Caco-2 (cell line): ENCODE data around the gene ASCC1. TPM values are rescaled to one million over a fixed set of nuclear protein-coding genes. Genes with fewer than 3 reads are reported as not detected.
A peak's percentile ranks its signal among the peaks of the same experiment; 100 is the strongest.
"Not testable (repeated sequence)": the region's sequence is repeated elsewhere in the genome, so short reads cannot be mapped to it uniquely, and the experiment has no call there.

Experiments used
- BruUV-seq: library from RNA; stranded (reverse); fragments of 400-500 nt; replicated peaks from 2 replicates; lab custom pipeline; 2021; lab: Mats Ljungman, UMichigan
- CTCF ChIA-PET: fragments of 300-600 bp; sonication (Branson Sonifier 250); formaldehyde crosslinking; loops from one replicate; lab custom pipeline; 2022; ENCODE audit warnings: antibody characterized with exemption; lab: Charles Lee
- POLR2A ChIA-PET: fragments of 300-600 bp; sonication (Branson Sonifier 250); formaldehyde crosslinking; loops from one replicate; lab custom pipeline; 2022; ENCODE audit warnings: antibody characterized with exemption; lab: Charles Lee
- DNase-seq, 2 experiments: peaks; one replicate each; pipeline versions ENCODE4 v3.0.0 to v3.0.0-alpha.2; 2020 to 2022
- H3K27me3 ChIP-seq: replicated peaks from 2 replicates; pipeline ENCODE4 v1.6.0; 2011; ENCODE audit warnings: low read length; ENCODE audit not compliant: control insufficient read depth, insufficient read depth
- H3K36me3 ChIP-seq: 2 replicates; pipeline ENCODE4 v1.5.1; 2011; ENCODE audit warnings: low read length; ENCODE audit not compliant: control insufficient read depth, insufficient read depth
- H3K4me1 ChIP-seq: fragments of 250-450 bp; sonication (Bioruptor Pico); 2 replicates; pipeline ENCODE4 v1.5.1; 2020; ENCODE audit warnings: mild to moderate bottlenecking
- H3K4me3 ChIP-seq: 2 replicates; pipeline ENCODE4 v1.5.1; 2011; ENCODE audit warnings: low read depth, mild to moderate bottlenecking, control low read depth, low read length
- H3K9me3 ChIP-seq: fragments of 250-450 bp; sonication (Bioruptor Pico); 2 replicates; pipeline ENCODE4 v1.5.1; 2020; ENCODE audit warnings: mild to moderate bottlenecking, moderate library complexity
- H3K27ac Mint-ChIP-seq: one replicate; pipeline ENCODE4 v1.8.0; 2022; ENCODE audit warnings: mixed read lengths; ENCODE audit not compliant: unreplicated experiment
- H3K27me3 Mint-ChIP-seq: one replicate; pipeline ENCODE4 v1.8.0; 2022; ENCODE audit warnings: mixed read lengths; ENCODE audit not compliant: insufficient read depth, unreplicated experiment
- H3K36me3 Mint-ChIP-seq: one replicate; pipeline ENCODE4 v1.8.0; 2022; ENCODE audit warnings: mild to moderate bottlenecking, mixed read lengths; ENCODE audit not compliant: insufficient read depth, unreplicated experiment
- H3K4me1 Mint-ChIP-seq: one replicate; pipeline ENCODE4 v1.8.0; 2022; ENCODE audit warnings: low read depth, mixed read lengths; ENCODE audit not compliant: unreplicated experiment
- H3K4me3 Mint-ChIP-seq: one replicate; pipeline ENCODE4 v1.8.0; 2022; ENCODE audit warnings: mild to moderate bottlenecking, moderate library complexity, mixed read lengths; ENCODE audit not compliant: unreplicated experiment
- H3K9me3 Mint-ChIP-seq: one replicate; pipeline ENCODE4 v1.8.0; 2022; ENCODE audit warnings: mixed read lengths; ENCODE audit not compliant: unreplicated experiment
- intact Hi-C: fragments of 100-400 bp; cut with micrococcal nuclease; formaldehyde crosslinking; loops from one replicate; pipeline ENCODE4 v1.10.0; 2022; ENCODE audit not compliant: unreplicated experiment
- total RNA-seq: library from RNA; stranded (reverse); gene quantifications from 2 replicates; pipeline ENCODE4 v1.2.3, GENCODE V29; 2022
- TF ChIP-seq, protein P1 (sequence below), 2 experiments: fragments of 200-600 bp in 1 of 2; IDR thresholded peaks; 1 replicate in 1 of 2; 2 replicates in 1 of 2; pipeline versions ENCODE4 v1.5.1 to v1.8.0; 2011 to 2022; ENCODE audit warnings: antibody characterized with exemption in 1 of 2, control low read depth in 1 of 2, inconsistent platforms in 1 of 2, low read depth in 1 of 2, low read length in 1 of 2, mild to moderate bottlenecking in 1 of 2, moderate library complexity in 1 of 2; ENCODE audit not compliant: insufficient read depth in 1 of 2, severe bottlenecking in 1 of 2, unreplicated experiment in 1 of 2

Gene ASCC1
- total RNA-seq, 1 experiment from 2014 or later = 73.7 TPM

- Mint-ChIP-seq H3K4me3 (no peak overlapping the region), H3K36me3 (peaks cover 63% of the 10 kb centered on the region), H3K4me1 (no peaks in the 10 kb centered on the region), H3K27me3 (no peaks in the 10 kb centered on the region), H3K27ac (no peak overlapping the region), H3K9me3 (no peaks in the 10 kb centered on the region)
- peaks cover 9% of the 10 kb centered on the region; the same call in 1 of the 2 replicates for H3K4me1 ChIP-seq
- no peaks in the 10 kb centered on the region for H3K9me3 ChIP-seq
- H3K27me3 ChIP-seq = no peaks in the 10 kb centered on the region
- intact Hi-C loops = no loop called here
- CTCF ChIA-PET = interaction anchor here (0.6 to 1.1 kb wide), 3 partner anchors 89 to 287 kb away, joined by 3 read pairs; no protein-coding TSS in a partner anchor
- TF ChIP-seq, protein P1, sequence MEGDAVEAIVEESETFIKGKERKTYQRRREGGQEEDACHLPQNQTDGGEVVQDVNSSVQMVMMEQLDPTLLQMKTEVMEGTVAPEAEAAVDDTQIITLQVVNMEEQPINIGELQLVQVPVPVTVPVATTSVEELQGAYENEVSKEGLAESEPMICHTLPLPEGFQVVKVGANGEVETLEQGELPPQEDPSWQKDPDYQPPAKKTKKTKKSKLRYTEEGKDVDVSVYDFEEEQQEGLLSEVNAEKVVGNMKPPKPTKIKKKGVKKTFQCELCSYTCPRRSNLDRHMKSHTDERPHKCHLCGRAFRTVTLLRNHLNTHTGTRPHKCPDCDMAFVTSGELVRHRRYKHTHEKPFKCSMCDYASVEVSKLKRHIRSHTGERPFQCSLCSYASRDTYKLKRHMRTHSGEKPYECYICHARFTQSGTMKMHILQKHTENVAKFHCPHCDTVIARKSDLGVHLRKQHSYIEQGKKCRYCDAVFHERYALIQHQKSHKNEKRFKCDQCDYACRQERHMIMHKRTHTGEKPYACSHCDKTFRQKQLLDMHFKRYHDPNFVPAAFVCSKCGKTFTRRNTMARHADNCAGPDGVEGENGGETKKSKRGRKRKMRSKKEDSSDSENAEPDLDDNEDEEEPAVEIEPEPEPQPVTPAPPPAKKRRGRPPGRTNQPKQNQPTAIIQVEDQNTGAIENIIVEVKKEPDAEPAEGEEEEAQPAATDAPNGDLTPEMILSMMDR (IDR thresholded peaks at IDR 0.05; ENCODE audit: insufficient read depth in 1 of 2, low read depth in 1 of 2, low read length in 1 of 2, severe bottlenecking in 1 of 2, unreplicated experiment in 1 of 2) = no peak
- peaks cover 4% of the 10 kb centered on the region; the same call in 1 of the 2 replicates for H3K36me3 ChIP-seq
- DNase-seq = peak in 1 of 2 experiments; percentile 19
- H3K4me3 ChIP-seq = no peak overlapping the region
- POLR2A ChIA-PET = no interaction called here
- BruUV-seq = no TSS peak
These were observed 3.2 kb upstream of the ASCC1 start for GRCh38 chr10:72219235-72219814.

GRCh38 chr10:72218726-72219125, 2.6 kb upstream of the ASCC1 start:
- no peaks in the 10 kb centered on the region for H3K9me3 ChIP-seq
- ChIA-PET POLR2A (no interaction called here), CTCF (interaction anchor here (0.5 to 1.1 kb wide), 2 partner anchors 170 to 321 kb away, joined by 3 to 6 read pairs; no protein-coding TSS in a partner anchor)
- no peak overlapping the region for H3K27ac Mint-ChIP-seq
- peaks cover 2% of the 10 kb centered on the region; the same call in 1 of the 2 replicates for H3K36me3 ChIP-seq
- H3K4me3 Mint-ChIP-seq = no peak overlapping the region
- H3K4me1 ChIP-seq = peaks cover 9% of the 10 kb centered on the region; the same call in 1 of the 2 replicates
- no peaks in the 10 kb centered on the region for H3K4me1 Mint-ChIP-seq
- TF ChIP-seq, protein P1 (IDR thresholded peaks at IDR 0.05; ENCODE audit: insufficient read depth in 1 of 2, low read depth in 1 of 2, low read length in 1 of 2, severe bottlenecking in 1 of 2, unreplicated experiment in 1 of 2) = no peak
- intact Hi-C loops = no loop called here
- no peak overlapping the region for H3K4me3 ChIP-seq
- no peaks in the 10 kb centered on the region for H3K9me3 Mint-ChIP-seq
- no peaks in the 10 kb centered on the region for H3K27me3 Mint-ChIP-seq
- BruUV-seq = no TSS peak
- peaks cover 57% of the 10 kb centered on the region for H3K36me3 Mint-ChIP-seq
- H3K27me3 ChIP-seq = no peaks in the 10 kb centered on the region
- no peak for DNase-seq

- intact Hi-C loops = no loop called here
- H3K27me3 Mint-ChIP-seq = no peaks in the 10 kb centered on the region
- TF ChIP-seq, protein P1 (IDR thresholded peaks at IDR 0.05; ENCODE audit: insufficient read depth in 1 of 2, low read depth in 1 of 2, low read length in 1 of 2, severe bottlenecking in 1 of 2, unreplicated experiment in 1 of 2) = no peak
- POLR2A ChIA-PET = no interaction called here
- H3K36me3 Mint-ChIP-seq = peaks cover 53% of the 10 kb centered on the region
- Histone ChIP-seq H3K27me3 (no peaks in the 10 kb centered on the region), H3K4me3 (no peak overlapping the region), H3K4me1 (peaks cover 9% of the 10 kb centered on the region; the same call in 1 of the 2 replicates), H3K36me3 (no peaks in the 10 kb centered on the region), H3K9me3 (no peaks in the 10 kb centered on the region)
- no peaks in the 10 kb centered on the region for H3K9me3 Mint-ChIP-seq
- H3K4me1 Mint-ChIP-seq = peaks cover 2% of the 10 kb centered on the region
- CTCF ChIA-PET = interaction anchor here (0.5 to 1.1 kb wide), 2 partner anchors 170 to 320 kb away, joined by 3 to 6 read pairs; no protein-coding TSS in a partner anchor
- no peak overlapping the region for H3K27ac Mint-ChIP-seq
- no peak for DNase-seq
- TSS peak; percentile 2 for BruUV-seq
- H3K4me3 Mint-ChIP-seq = no peak overlapping the region
These were observed 2.2 kb upstream of the ASCC1 start for GRCh38 chr10:72218325-72218724.

DNA sequence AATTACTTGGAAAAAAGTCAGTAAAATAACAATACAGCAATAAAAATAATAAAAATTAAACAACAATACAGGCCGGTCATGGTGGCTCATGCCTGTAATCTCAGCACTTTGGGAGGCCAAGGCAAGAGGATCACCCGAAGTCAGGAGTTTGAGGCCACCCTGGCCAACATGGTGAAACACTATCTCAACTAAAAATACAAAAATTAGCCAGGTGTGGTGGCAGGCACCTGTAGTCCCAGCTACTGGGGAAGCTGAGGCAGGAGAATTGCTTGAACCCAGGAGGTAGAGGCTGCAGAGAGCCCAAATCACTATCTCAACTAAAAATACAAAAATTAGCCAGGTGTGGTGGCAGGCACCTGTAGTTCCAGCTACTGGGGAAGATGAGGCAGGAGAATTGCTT, 4.2 kb downstream of the ASCC1 start:
- H3K4me1 Mint-ChIP-seq, POLR2A ChIA-PET, BruUV-seq, H3K4me3 ChIP-seq, H3K27ac Mint-ChIP-seq, CTCF ChIA-PET, H3K9me3 ChIP-seq, H3K27me3 ChIP-seq, DNase-seq, H3K27me3 Mint-ChIP-seq, H3K4me3 Mint-ChIP-seq, intact Hi-C loops, H3K9me3 Mint-ChIP-seq, H3K36me3 ChIP-seq: not testable (repeated sequence)
- peaks cover 10% of the 10 kb centered on the region; the same call in 1 of the 2 replicates for H3K4me1 ChIP-seq
- H3K36me3 Mint-ChIP-seq = peaks cover 37% of the 10 kb centered on the region

GRCh38 chr10:72211381-72211780, 4.7 kb downstream of the ASCC1 start:
- H3K27me3 ChIP-seq, H3K4me3 Mint-ChIP-seq, H3K9me3 Mint-ChIP-seq, BruUV-seq, H3K4me3 ChIP-seq, intact Hi-C loops, POLR2A ChIA-PET, H3K4me1 ChIP-seq, H3K9me3 ChIP-seq, H3K36me3 ChIP-seq, CTCF ChIA-PET, H3K4me1 Mint-ChIP-seq, DNase-seq, H3K27me3 Mint-ChIP-seq, H3K27ac Mint-ChIP-seq: not testable (repeated sequence)
- H3K36me3 Mint-ChIP-seq = peaks cover 40% of the 10 kb centered on the region
